HepG2 (cell line): Measurements from ENCODE around the gene PDK2.

Experiments used
- CREB1 ChIP-seq, 2 experiments: fragments of 450-650 bp in 1 of 2; IDR thresholded peaks; 2 replicates each; pipeline ENCODE4 v1.6.1; 2016 to 2017; ENCODE audit warnings: control low read depth in 1 of 2, mild to moderate bottlenecking in 1 of 2, missing compliant biosample characterization in 1 of 2, missing genetic modification characterization in 1 of 2
- HNRNPUL1 ChIP-seq: fragments of 200-400 bp; formaldehyde crosslinking; IDR thresholded peaks from 2 replicates; pipeline ENCODE4 v1.6.1; 2017; ENCODE audit warnings: low read depth, mild to moderate bottlenecking, low read length, moderate library complexity
- MAFK ChIP-seq, 2 experiments: IDR thresholded peaks in 1 of 2; conservative IDR thresholded peaks in 1 of 2; 2 replicates each; pipeline ENCODE4 v1.6.1; 2011; ENCODE audit warnings: improper control_type of control experiment in 2 of 2, low read length in 2 of 2
- POLR2A ChIP-seq, 2 experiments: IDR thresholded peaks; 2 replicates each; pipeline ENCODE4 v1.6.1; 2011; ENCODE audit warnings: low read depth in 2 of 2, low read length in 2 of 2, mild to moderate bottlenecking in 1 of 2, moderate library complexity in 1 of 2; ENCODE audit not compliant: insufficient read depth in 1 of 2
- RAD21 ChIP-seq: fragments of 450-650 bp; formaldehyde crosslinking; IDR thresholded peaks from 2 replicates; pipeline ENCODE4 v1.5.0; 2020; ENCODE audit warnings: mild to moderate bottlenecking
- SETDB1 ChIP-seq: sonication (generic); formaldehyde crosslinking; IDR thresholded peaks from 2 replicates; pipeline ENCODE4 v1.5.1; 2020; ENCODE audit warnings: missing genetic modification reagents, mild to moderate bottlenecking, borderline replicate concordance
- SIN3A ChIP-seq: IDR thresholded peaks from 2 replicates; pipeline ENCODE4 v1.6.1; 2011; ENCODE audit warnings: low read depth, mild to moderate bottlenecking, control low read depth, low read length, borderline replicate concordance
- TOE1 ChIP-seq: sonication (generic); formaldehyde crosslinking; IDR thresholded peaks from 2 replicates; pipeline ENCODE4 v1.4.0; 2020; ENCODE audit warnings: mild to moderate bottlenecking, missing genetic modification reagents
- ZFP41 ChIP-seq: sonication (generic); formaldehyde crosslinking; IDR thresholded peaks from 2 replicates; pipeline ENCODE4 v1.4.0; 2020; ENCODE audit warnings: mild to moderate bottlenecking, missing genetic modification reagents, borderline replicate concordance
- ZFX ChIP-seq: sonication (generic); formaldehyde crosslinking; IDR thresholded peaks from 2 replicates; pipeline ENCODE4 v1.4.0; 2020; ENCODE audit warnings: mild to moderate bottlenecking, low read depth, missing genetic modification reagents, moderate library complexity
- ZNF124 ChIP-seq: sonication (generic); formaldehyde crosslinking; IDR thresholded peaks from 2 replicates; pipeline ENCODE4 v1.4.0; 2020; ENCODE audit warnings: missing genetic modification reagents
- ZNF451 ChIP-seq: sonication (generic); formaldehyde crosslinking; IDR thresholded peaks from 2 replicates; pipeline ENCODE4 v1.5.0; 2020; ENCODE audit warnings: mild to moderate bottlenecking, missing genetic modification reagents
- ZNF672 ChIP-seq: sonication (generic); formaldehyde crosslinking; IDR thresholded peaks from 2 replicates; pipeline ENCODE4 v1.8.1; 2022; ENCODE audit warnings: missing genetic modification reagents
- ZSCAN29 ChIP-seq: sonication (generic); formaldehyde crosslinking; conservative IDR thresholded peaks from 2 replicates; pipeline ENCODE4 v1.4.0; 2020; ENCODE audit warnings: mild to moderate bottlenecking, missing genetic modification reagents

DNA sequence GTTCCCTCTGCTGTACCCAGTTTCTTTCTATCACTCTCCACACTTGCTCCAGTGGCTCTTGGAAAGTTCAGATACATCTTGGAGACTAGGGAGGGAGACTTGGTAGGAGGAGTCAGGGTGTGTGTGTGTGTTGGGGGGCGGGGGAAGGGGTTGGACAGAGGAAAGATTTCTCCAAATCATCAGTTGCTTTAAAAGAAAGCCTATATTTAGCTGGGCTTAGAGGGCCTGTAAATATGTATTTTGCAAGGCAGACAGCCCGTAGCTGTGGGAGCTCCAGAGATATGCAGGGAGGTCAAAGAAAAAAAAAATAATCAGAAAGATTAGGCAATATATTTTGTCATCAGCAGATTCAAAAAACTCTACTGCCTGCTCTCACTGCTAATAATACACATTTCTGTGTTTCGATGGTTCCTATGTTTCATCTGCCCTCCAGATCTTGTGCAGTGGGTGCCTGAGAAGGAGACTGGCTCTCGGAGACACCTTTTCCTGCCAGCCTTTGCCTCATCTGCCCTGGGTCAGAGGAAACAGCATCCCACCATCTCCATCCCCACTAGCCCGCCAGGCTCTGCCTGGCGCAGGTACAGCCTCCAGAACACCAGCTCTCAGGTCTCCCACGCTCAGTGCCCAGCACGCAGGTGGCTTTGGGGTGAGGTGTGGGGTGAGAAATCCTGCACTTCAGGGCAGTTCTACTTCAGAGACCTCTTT lies 60.1 kb downstream of the PDK2 start:
- TF ChIP-seq SETDB1 (CRISPR knock-in tag) (no peak), TOE1 (CRISPR knock-in tag) (no peak), ZNF124 (no peak), POLR2A (IDR thresholded peaks at IDR 0.05; ENCODE audit: insufficient read depth in 1 of 2, low read depth in 2 of 2, low read length in 2 of 2) (no peak), SIN3A (no peak), HNRNPUL1 (no peak), ZFP41 (CRISPR knock-in tag) (no peak), MAFK (conservative IDR thresholded peaks at IDR 0.05 in 1 of 2, IDR thresholded peaks at IDR 0.05 in 1 of 2; ENCODE audit: low read length in 2 of 2) (no peak), ZNF672 (CRISPR knock-in tag) (no peak), ZFX (no peak), ZSCAN29 (CRISPR knock-in tag) (no peak), RAD21 (CRISPR knock-in tag) (no peak), CREB1 (IDR thresholded peaks at IDR 0.05) (no peak), CREB1 (CRISPR knock-in tag; IDR thresholded peaks at IDR 0.05) (no peak), ZNF451 (CRISPR knock-in tag) (no peak)
